PC-3 (cell line): Measurements from ENCODE around the gene ATP2B2. TPM values are rescaled to one million over a fixed set of nuclear protein-coding genes. Genes with fewer than 3 reads are reported as not detected.

ENCODE experiments used
- ATAC-seq: fragments of 200-7000 bp; cut with Tn5 transposase; 2 replicates; pipeline ENCODE4 v1.9.1; 2020; ENCODE audit warnings: mild to moderate bottlenecking, moderate library complexity
- BruUV-seq: library from RNA; stranded (reverse); fragments of 400-500 nt; replicated peaks from 2 replicates; lab custom pipeline; 2021; lab: Mats Ljungman, UMichigan
- CTCF ChIA-PET: fragments of 300-600 bp; sonication (Branson Sonifier 250); formaldehyde crosslinking; loops from one replicate; lab custom pipeline; 2022; ENCODE audit warnings: antibody characterized with exemption; lab: Charles Lee
- POLR2A ChIA-PET: fragments of 300-600 bp; sonication (Branson Sonifier 250); formaldehyde crosslinking; loops from one replicate; lab custom pipeline; 2022; ENCODE audit warnings: antibody characterized with exemption; ENCODE audit not compliant: unreplicated experiment; lab: Charles Lee
- DNase-seq: peaks from one replicate; pipeline ENCODE4 v3.0.0-alpha.2; 2015
- H2AFZ ChIP-seq: fragments of 300-600 bp; sonication (generic); 2 replicates; pipeline ENCODE4 v1.6.0; 2016; ENCODE audit warnings: antibody characterized with exemption, low read length
- H3F3A ChIP-seq: fragments of 300-600 bp; sonication (generic); one replicate; pipeline ENCODE4 v1.6.0; 2017; ENCODE audit warnings: antibody characterized with exemption, low read length, control low read depth, mild to moderate bottlenecking; ENCODE audit not compliant: unreplicated experiment
- H3K27ac ChIP-seq: fragments of 300-600 bp; sonication (generic); 2 replicates; pipeline ENCODE4 v1.5.1; 2016; ENCODE audit warnings: mild to moderate bottlenecking, low read length
- H3K27me3 ChIP-seq: fragments of 300-600 bp; sonication (generic); 2 replicates; pipeline ENCODE4 v1.6.1; 2016; ENCODE audit warnings: low read length, mixed read lengths
- H3K36me3 ChIP-seq: fragments of 300-600 bp; sonication (generic); 2 replicates; pipeline ENCODE4 v1.6.1; 2016; ENCODE audit warnings: low read depth, mixed run types, low read length, mixed read lengths
- H3K4me1 ChIP-seq: fragments of 300-600 bp; sonication (generic); 2 replicates; pipeline ENCODE4 v1.5.1; 2016; ENCODE audit warnings: low read length; ENCODE audit not compliant: insufficient read depth
- H3K4me2 ChIP-seq: fragments of 300-600 bp; sonication (generic); 2 replicates; pipeline ENCODE4 v1.6.0; 2016; ENCODE audit warnings: low read length
- H3K4me3 ChIP-seq: fragments of 300-600 bp; sonication (generic); 2 replicates; pipeline ENCODE4 v1.5.1; 2016; ENCODE audit warnings: mild to moderate bottlenecking, low read length, mixed read lengths
- H3K79me2 ChIP-seq: fragments of 300-600 bp; sonication (generic); 2 replicates; pipeline ENCODE4 v1.6.1; 2017; ENCODE audit warnings: low read length, mixed read lengths
- H3K9ac ChIP-seq: fragments of 300-600 bp; sonication (generic); 2 replicates; pipeline ENCODE4 v1.6.0; 2016; ENCODE audit warnings: mild to moderate bottlenecking, low read length
- H3K9me2 ChIP-seq: fragments of 300-600 bp; sonication (generic); replicated peaks from 2 replicates; pipeline ENCODE4 v1.6.1; 2016; ENCODE audit warnings: mixed run types, low read length, mixed read lengths
- H3K9me3 ChIP-seq: fragments of 300-600 bp; sonication (generic); 2 replicates; pipeline ENCODE4 v1.6.1; 2016; ENCODE audit warnings: low read length, mixed read lengths
- H4K20me1 ChIP-seq: fragments of 300-600 bp; sonication (generic); 2 replicates; pipeline ENCODE4 v1.6.1; 2016; ENCODE audit warnings: low read length, mixed read lengths
- CTCF ChIP-seq: fragments of 300-600 bp; sonication (generic); conservative IDR thresholded peaks from 2 replicates; pipeline ENCODE4 v1.5.1; 2017; ENCODE audit warnings: antibody characterized with exemption, low read depth, mild to moderate bottlenecking, low read length
- EZH2 ChIP-seq: fragments of 300-600 bp; sonication (generic); IDR thresholded peaks from one replicate; pipeline ENCODE4 v1.6.1; 2017; ENCODE audit warnings: antibody characterized with exemption, mild to moderate bottlenecking, low read length; ENCODE audit not compliant: unreplicated experiment
- EZH2phosphoT487 ChIP-seq: fragments of 300-600 bp; sonication (generic); IDR thresholded peaks from 2 replicates; pipeline ENCODE4 v1.6.1; 2018; ENCODE audit warnings: mild to moderate bottlenecking, antibody characterized with exemption, low read length, borderline replicate concordance
- intact Hi-C: fragments of 100-400 bp; cut with micrococcal nuclease; formaldehyde crosslinking; loops from 2 replicates; pipeline ENCODE4 v1.9.0; 2023
- total RNA-seq: library from RNA; depleted of rRNA; stranded (reverse); fragments of >200 nt; gene quantifications from 2 replicates; pipeline ENCODE4 v1.2.3, GENCODE V29; 2014

The ATP2B2 gene
- total RNA-seq, 1 experiment from 2014 or later = not detected

DNA sequence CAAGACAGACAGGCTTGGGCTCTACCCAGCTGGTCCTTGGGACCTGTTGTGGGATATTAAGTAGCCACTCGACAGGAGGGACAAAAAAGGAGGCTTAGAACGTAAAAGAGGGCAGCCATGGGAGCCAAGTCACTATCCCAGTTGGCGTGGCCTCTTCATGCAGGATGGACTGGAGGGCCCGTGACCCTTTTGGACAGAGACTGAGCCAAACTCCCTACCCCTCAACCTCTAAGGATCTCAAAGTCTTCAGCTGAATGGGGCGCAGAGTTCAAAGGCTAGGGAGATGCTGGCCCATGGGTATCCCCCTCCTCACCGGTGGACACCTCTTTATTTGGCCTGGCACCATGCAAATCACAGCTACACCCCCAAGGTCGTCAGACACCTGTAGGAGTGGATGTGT, 126.6 kb downstream of the ATP2B2 start:
- Histone ChIP-seq H3K79me2 (no peaks in the 10 kb centered on the region), H3F3A (no peaks in the 10 kb centered on the region), H3K27me3 (peaks cover 15% of the 10 kb centered on the region), H3K4me3 (no peak overlapping the region), H3K9me2 (no peaks in the 10 kb centered on the region), H3K4me1 (no peaks in the 10 kb centered on the region), H4K20me1 (no peaks in the 10 kb centered on the region), H3K4me2 (no peak overlapping the region), H2AFZ (no peak overlapping the region), H3K9ac (no peak overlapping the region), H3K36me3 (no peaks in the 10 kb centered on the region), H3K9me3 (no peaks in the 10 kb centered on the region), H3K27ac (no peak overlapping the region)
- intact Hi-C loops = no loop called here
- ATAC-seq (no peak), DNase-seq (no peak)
- BruUV-seq = no TSS peak
- ChIA-PET CTCF (no interaction called here), POLR2A (interaction anchor here (0.6 kb wide), 1 partner anchor 110 kb away, joined by 4 read pairs; no protein-coding TSS in a partner anchor)
- TF ChIP-seq EZH2phosphoT487 (no peak), CTCF (no peak), EZH2 (no peak)

DNA sequence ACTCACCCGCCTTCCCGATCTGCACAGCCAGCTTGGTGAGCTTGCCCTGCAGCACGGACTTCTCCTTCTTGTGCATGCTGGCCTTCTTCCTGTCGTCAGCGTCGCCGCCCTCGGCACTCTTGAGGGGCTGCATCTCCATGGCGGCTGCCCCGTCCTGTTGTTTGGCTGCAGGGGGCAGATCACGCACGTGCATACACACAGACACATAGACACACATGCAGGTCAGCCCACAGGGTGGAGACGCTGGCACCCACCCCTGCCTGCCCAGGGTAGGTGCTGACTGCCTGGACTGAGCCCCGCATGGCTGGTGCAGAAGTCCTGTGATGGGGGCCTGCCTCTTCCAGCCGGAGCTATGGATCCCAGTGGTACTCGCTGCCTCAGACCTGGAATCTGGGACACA, 127.1 kb downstream of the ATP2B2 start:
- Histone ChIP-seq H3K9me2 (no peaks in the 10 kb centered on the region), H3K79me2 (no peaks in the 10 kb centered on the region), H3K9me3 (no peaks in the 10 kb centered on the region), H3F3A (no peaks in the 10 kb centered on the region), H3K4me2 (no peak overlapping the region), H3K36me3 (no peaks in the 10 kb centered on the region), H3K4me3 (no peak overlapping the region), H3K4me1 (no peaks in the 10 kb centered on the region), H3K9ac (no peak overlapping the region), H3K27me3 (peaks cover 10% of the 10 kb centered on the region), H3K27ac (no peak overlapping the region), H4K20me1 (no peaks in the 10 kb centered on the region), H2AFZ (no peak overlapping the region)
- CTCF ChIA-PET = no interaction called here
- no TSS peak for BruUV-seq
- no peak for TF ChIP-seq CTCF
- TF ChIP-seq EZH2phosphoT487 = no peak
- no peak for TF ChIP-seq EZH2
- POLR2A ChIA-PET = no interaction called here
- DNase-seq = no peak
- intact Hi-C loops = no loop called here
- no peak for ATAC-seq

GRCh38 chr3:10377148-10377725, 128.1 kb downstream of the ATP2B2 start:
- ATAC-seq = no peak

More at GRCh38 chr3:10377148-10377725, 128.1 kb downstream of the ATP2B2 start:
- Histone ChIP-seq H3K27ac (no peak overlapping the region), H3K36me3 (no peaks in the 10 kb centered on the region), H3K9me3 (no peaks in the 10 kb centered on the region), H3K4me3 (no peak overlapping the region), H3K9ac (no peak overlapping the region), H3K4me1 (no peaks in the 10 kb centered on the region), H3K9me2 (no peaks in the 10 kb centered on the region), H4K20me1 (no peaks in the 10 kb centered on the region), H3K27me3 (peaks cover 10% of the 10 kb centered on the region), H3K79me2 (no peaks in the 10 kb centered on the region), H2AFZ (no peak overlapping the region), H3K4me2 (no peak overlapping the region), H3F3A (no peaks in the 10 kb centered on the region)
- ChIA-PET CTCF (no interaction called here), POLR2A (no interaction called here)
- no peak for DNase-seq
- no TSS peak for BruUV-seq
- TF ChIP-seq EZH2phosphoT487 = no peak
- TF ChIP-seq EZH2 = no peak
- no peak for TF ChIP-seq CTCF
- intact Hi-C loops = no loop called here
